ENCODE measurements around the gene KCNK6. TPM values are rescaled to one million over a fixed set of nuclear protein-coding genes. Genes with fewer than 3 reads are reported as not detected.

Gene KCNK6
- total RNA-seq, 1 donor from 2014 or later = 13.1 TPM

GRCh38 chr19:38329651-38330050 lies 10.0 kb downstream of the KCNK6 start:
- intact Hi-C loops (cut with DNase I) = loop anchor here (5.0 kb wide), 1 partner anchor 92 kb away; no protein-coding TSS in a partner anchor
- Histone ChIP-seq H3K4me3 (no peak overlapping the region), H3K9me3 (no peaks in the 10 kb centered on the region), H3K27me3 (no peaks in the 10 kb centered on the region), H3K36me3 (peaks cover 29% of the 10 kb centered on the region), H3K4me1 (no peaks in the 10 kb centered on the region), H3K27ac (no peak overlapping the region)
- no peak for TF ChIP-seq CTCF (IDR thresholded peaks at IDR 0.05)
- ATAC-seq (no peak), DNase-seq (no peak)

GRCh38 chr19:38331728-38332127 lies 12.1 kb downstream of the KCNK6 start:
- H3K36me3 ChIP-seq = peaks cover 18% of the 10 kb centered on the region
- H3K27me3 ChIP-seq = no peaks in the 10 kb centered on the region
- H3K9me3 ChIP-seq = no peaks in the 10 kb centered on the region
- intact Hi-C loops (cut with DNase I) = no loop called here
- ATAC-seq = no peak
- peaks cover 4% of the 10 kb centered on the region for H3K4me1 ChIP-seq
- no peak for DNase-seq
- TF ChIP-seq CTCF (IDR thresholded peaks at IDR 0.05) = no peak
- H3K27ac ChIP-seq = no peak overlapping the region
- no peak overlapping the region for H3K4me3 ChIP-seq

GRCh38 chr19:38333245-38333644 lies 13.6 kb downstream of the KCNK6 start:
- H3K27me3 ChIP-seq = no peaks in the 10 kb centered on the region
- no peak for TF ChIP-seq CTCF (IDR thresholded peaks at IDR 0.05)
- peaks cover 2% of the 10 kb centered on the region for H3K36me3 ChIP-seq
- ATAC-seq (no peak), DNase-seq (no peak)
- H3K4me1 ChIP-seq = peaks cover 17% of the 10 kb centered on the region
- H3K9me3 ChIP-seq = no peaks in the 10 kb centered on the region
- H3K4me3 ChIP-seq = no peak overlapping the region
- no peak overlapping the region for H3K27ac ChIP-seq
- intact Hi-C loops (cut with DNase I) = no loop called here

GRCh38 chr19:38335949-38336637 lies 16.4 kb downstream of the KCNK6 start:
- intact Hi-C loops (cut with DNase I) = no loop called here
- peak; percentile 88 for ATAC-seq

GRCh38 chr19:38336638-38337359 lies 17.2 kb downstream of the KCNK6 start:
- peak; percentile 89 for ATAC-seq
- H3K4me3 ChIP-seq = peak overlapping the region; percentile 79
- peak; percentile 98 for DNase-seq
- H3K27me3 ChIP-seq = no peaks in the 10 kb centered on the region
- intact Hi-C loops (cut with DNase I) = no loop called here
- no peaks in the 10 kb centered on the region for H3K36me3 ChIP-seq
- H3K4me1 ChIP-seq = peaks cover 17% of the 10 kb centered on the region
- H3K27ac ChIP-seq = peak overlapping the region; percentile 85
- TF ChIP-seq CTCF (IDR thresholded peaks at IDR 0.05) = no peak
- H3K9me3 ChIP-seq = no peaks in the 10 kb centered on the region

More at GRCh38 chr19:38335949-38336637, 16.4 kb downstream of the KCNK6 start:
- Histone ChIP-seq H3K27me3 (no peaks in the 10 kb centered on the region), H3K4me1 (peaks cover 17% of the 10 kb centered on the region), H3K9me3 (no peaks in the 10 kb centered on the region), H3K36me3 (no peaks in the 10 kb centered on the region), H3K4me3 (peak overlapping the region; percentile 79), H3K27ac (peak overlapping the region; percentile 85)
- no peak for TF ChIP-seq CTCF (IDR thresholded peaks at IDR 0.05)
- DNase-seq = peak; percentile 98
